K562 (cell line): Measurements from ENCODE around the gene CARD11. TPM values are rescaled to one million over a fixed set of nuclear protein-coding genes. Genes with fewer than 3 reads are reported as not detected.

Experiments
- ATAC-seq: fragments of 200-7000 bp; cut with Tn5 transposase; 3 replicates; pipeline ENCODE4 v1.9.1; 2020; ENCODE audit warnings: moderate library complexity
- BruUV-seq: library from RNA; stranded (reverse); fragments of 400-500 nt; replicated peaks from 2 replicates; lab custom pipeline; 2021; lab: Mats Ljungman, UMichigan
- CTCF ChIA-PET: fragments of 300-600 bp; formaldehyde crosslinking; extraction: SDS; loops from one replicate; lab custom pipeline; 2021; ENCODE audit warnings: low intra/inter-chr PET ratio; lab: Yijun Ruan, JAX
- POLR2A ChIA-PET: fragments of 300-600, 350-650 bp; sonication (Branson Sonifier 250); formaldehyde crosslinking; extraction: SDS; loops from one replicate; lab custom pipeline; 2021; ENCODE audit warnings: antibody characterized with exemption, inconsistent platforms; lab: Yijun Ruan, JAX
- DNase-seq, 4 experiments: peaks; one replicate each; pipeline versions ENCODE4 v3.0.0 to v3.0.0-alpha.2; 2011 to 2018; ENCODE audit warnings: low spot score in 3 of 4, mixed read lengths in 3 of 4; ENCODE audit errors: extremely low read depth in 1 of 4
- FAIRE-seq: peaks from 2 replicates; lab custom pipeline; 2011; peaks lifted over from hg19 to GRCh38; lab: Jason Lieb, UNC
- H2AFZ ChIP-seq: 2 replicates; pipeline ENCODE4 v1.6.0; 2011; ENCODE audit warnings: low read depth, low read length, control low read depth, inconsistent platforms
- H3K27ac ChIP-seq: fragments of 200-600 bp; 3 replicates; pipeline ENCODE4 v1.8.0; 2011; ENCODE audit warnings: low read depth, mild to moderate bottlenecking, control low read depth, inconsistent platforms, low read length, moderate library complexity, mixed read lengths; ENCODE audit errors: extremely low read depth
- H3K27me3 ChIP-seq, 2 experiments: fragments of 300-600 bp in 1 of 2; 2 replicates in 1 of 2; 3 replicates in 1 of 2; pipeline versions ENCODE4 v1.6.0 to v1.8.0; 2011; ENCODE audit warnings: inconsistent platforms in 2 of 2, low read length in 2 of 2, mild to moderate bottlenecking in 1 of 2, mixed read lengths in 1 of 2, moderate library complexity in 1 of 2; ENCODE audit not compliant: control insufficient read depth in 2 of 2, insufficient read depth in 2 of 2
- H3K36me3 ChIP-seq: fragments of 300-600 bp; 3 replicates; pipeline ENCODE4 v1.8.0; 2011; ENCODE audit warnings: mild to moderate bottlenecking, low read length, inconsistent platforms; ENCODE audit not compliant: control insufficient read depth, insufficient read depth
- H3K4me1 ChIP-seq, 2 experiments: fragments of 200-600 bp in 1 of 2; replicated peaks in 1 of 2; 2 replicates in 1 of 2; 3 replicates in 1 of 2; pipeline versions ENCODE4 v1.5.1 to v1.8.0; 2011; ENCODE audit warnings: inconsistent platforms in 2 of 2, low read length in 2 of 2, mild to moderate bottlenecking in 1 of 2, mixed read lengths in 1 of 2, moderate library complexity in 1 of 2; ENCODE audit not compliant: control insufficient read depth in 2 of 2, insufficient read depth in 2 of 2
- H3K4me2 ChIP-seq: 2 replicates; pipeline ENCODE4 v1.6.1; 2011; ENCODE audit warnings: low read length, control low read depth, inconsistent platforms, mixed read lengths; ENCODE audit not compliant: insufficient read depth
- H3K4me3 ChIP-seq: fragments of 200-600 bp; sonication (generic), shearing (Covaris generic); 2 replicates; pipeline ENCODE4 v1.5.1; 2016; ENCODE audit warnings: control low read depth, inconsistent platforms
- H3K79me2 ChIP-seq: fragments of 200-600 bp; 3 replicates; pipeline ENCODE4 v1.8.0; 2011; ENCODE audit warnings: low read length, inconsistent platforms; ENCODE audit not compliant: control insufficient read depth, insufficient read depth
- H3K9ac ChIP-seq, 2 experiments: 2 replicates each; pipeline versions ENCODE4 v1.6.0 to v1.6.1; 2011; ENCODE audit warnings: low read depth in 2 of 2, low read length in 2 of 2, control low read depth in 1 of 2, inconsistent platforms in 1 of 2, mild to moderate bottlenecking in 1 of 2, mixed read lengths in 1 of 2; ENCODE audit not compliant: insufficient read depth in 1 of 2
- H3K9me1 ChIP-seq: one replicate; pipeline ENCODE4 v1.6.0; 2011; ENCODE audit warnings: inconsistent platforms, mild to moderate bottlenecking, low read length, moderate library complexity; ENCODE audit not compliant: control insufficient read depth, insufficient read depth
- H3K9me3 ChIP-seq: replicated peaks from 2 replicates; pipeline ENCODE4 v1.5.1; 2011; ENCODE audit warnings: low read depth, low read length, inconsistent platforms; ENCODE audit not compliant: control insufficient read depth, insufficient read depth
- H4K20me1 ChIP-seq: replicated peaks from 2 replicates; pipeline ENCODE4 v1.6.1; 2011; ENCODE audit warnings: low read length, inconsistent platforms, mixed read lengths; ENCODE audit not compliant: control insufficient read depth, insufficient read depth
- E2F6 ChIP-seq, 2 experiments: IDR thresholded peaks; 2 replicates each; pipeline ENCODE4 v1.6.1; 2011; ENCODE audit warnings: borderline replicate concordance in 1 of 2, control low read depth in 1 of 2, low read depth in 1 of 2, low read length in 1 of 2, mild to moderate bottlenecking in 1 of 2, mixed read lengths in 1 of 2, moderate library complexity in 1 of 2; ENCODE audit not compliant: insufficient read depth in 1 of 2, insufficient read length in 1 of 2, poor library complexity in 1 of 2, severe bottlenecking in 1 of 2; ENCODE audit errors: extremely low read depth in 1 of 2
- KAT7 ChIP-seq: sonication (generic); formaldehyde crosslinking; IDR thresholded peaks from 2 replicates; pipeline ENCODE4 v1.8.0; 2022; ENCODE audit warnings: missing genetic modification reagents, mild to moderate bottlenecking, borderline replicate concordance
- L3MBTL2 ChIP-seq: fragments of 450-650 bp; IDR thresholded peaks from 2 replicates; pipeline ENCODE4 v1.6.1; 2016; ENCODE audit warnings: mild to moderate bottlenecking, moderate library complexity
- MYC ChIP-seq, 2 experiments: fragments of 250-450 bp in 1 of 2; sonication (Bioruptor Pico) in 1 of 2; IDR thresholded peaks; 2 replicates each; pipeline versions ENCODE4 v1.5.1 to v1.6.1; 2012 to 2021; ENCODE audit warnings: low read depth in 2 of 2, borderline replicate concordance in 1 of 2, improper control_type of control experiment in 1 of 2, low read length in 1 of 2, mild to moderate bottlenecking in 1 of 2, moderate library complexity in 1 of 2
- NR2C1 ChIP-seq, 2 experiments: fragments of 450-650 bp; IDR thresholded peaks; 2 replicates each; pipeline ENCODE4 v1.6.1; 2017; ENCODE audit warnings: mild to moderate bottlenecking in 2 of 2, antibody characterized with exemption in 1 of 2, inconsistent platforms in 1 of 2, missing compliant biosample characterization in 1 of 2, missing genetic modification characterization in 1 of 2
- NR2C2 ChIP-seq, 2 experiments: fragments of 200-800 bp in 1 of 2; sonication (Bioruptor generic) in 1 of 2; sonication (generic) in 1 of 2; formaldehyde crosslinking in 1 of 2; IDR thresholded peaks; 2 replicates each; pipeline versions ENCODE4 v1.6.1 to v1.8.0; 2016 to 2022; ENCODE audit warnings: mild to moderate bottlenecking in 1 of 2, missing compliant biosample characterization in 1 of 2, missing genetic modification characterization in 1 of 2, missing genetic modification reagents in 1 of 2
- NR4A1 ChIP-seq, 2 experiments: fragments of 250-450 bp in 1 of 2; fragments of 450-650 bp in 1 of 2; sonication (Bioruptor Pico) in 1 of 2; IDR thresholded peaks; 2 replicates each; pipeline versions ENCODE4 v1.4.0 to v1.6.1; 2016 to 2020; ENCODE audit warnings: mild to moderate bottlenecking in 2 of 2, missing compliant biosample characterization in 1 of 2, missing genetic modification characterization in 1 of 2, moderate library complexity in 1 of 2
- WGBS: fragments of 100-300 bp; shearing (Covaris generic); methylation state at CpG from one replicate; pipeline ENCODE4 v1.1.6; 2016; ENCODE audit warnings: low coverage, mixed read lengths; ENCODE audit not compliant: insufficient coverage; ENCODE audit errors: missing lambda C conversion rate; 5-methylcytosine and 5-hydroxymethylcytosine counted together
- in situ Hi-C: fragments of 300-500 bp; cut with MboI; formaldehyde crosslinking; loops from 4 replicates; pipeline ENCODE4 v1.15.0; 2018; ENCODE audit warnings: inconsistent platforms, mixed read lengths
- intact Hi-C: fragments of 100-400 bp; cut with micrococcal nuclease; formaldehyde crosslinking; loops from 2 replicates; pipeline ENCODE4 v1.14.2; 2022
- polyA plus RNA-seq, 8 experiments: library from polyadenylated mRNA; depleted of rRNA in 4 of 8; stranded (reverse) in 5 of 8; unstranded in 3 of 8; fragments of >200 nt; fragmentation: Nextera tagmentation in 2 of 8; fragmentation: Illumina TruSeq in 1 of 8; extraction: Ambion mirVana in 2 of 8; extraction: Trizol in 1 of 8; gene quantifications; 2 replicates each; pipeline versions ENCODE4 v1.2.1 to v1.2.3, GENCODE V29; 2011 to 2014; ENCODE audit warnings: inconsistent platforms in 1 of 8, missing spikeins in 1 of 8
- total RNA-seq, 7 experiments: library from RNA; depleted of rRNA in 6 of 7; stranded (reverse); fragments of >200 nt in 6 of 7; fragmentation: Illumina TruSeq in 2 of 7; extraction: Trizol in 2 of 7; gene quantifications; 2 replicates each; pipeline versions ENCODE4 v1.2.1 to v1.2.3, GENCODE V29; 2011 to 2021; ENCODE audit warnings: low replicate concordance in 1 of 7
- TF ChIP-seq, protein P1 (sequence below), 3 experiments: IDR thresholded peaks in 2 of 3; conservative IDR thresholded peaks in 1 of 3; 2 replicates each; pipeline ENCODE4 v1.5.1; 2011 to 2012; ENCODE audit warnings: low read length in 3 of 3, mild to moderate bottlenecking in 3 of 3, control low read depth in 2 of 3, improper control_type of control experiment in 1 of 3, inconsistent platforms in 1 of 3, low read depth in 1 of 3, mixed read lengths in 1 of 3, moderate library complexity in 1 of 3; ENCODE audit not compliant: insufficient read depth in 2 of 3
- TF ChIP-seq, protein P2 (sequence below): sonication (generic); formaldehyde crosslinking; IDR thresholded peaks from 2 replicates; pipeline ENCODE4 v1.8.1; 2023; ENCODE audit warnings: mild to moderate bottlenecking, missing genetic modification reagents
- TF ChIP-seq, protein P3 (sequence below): IDR thresholded peaks from 2 replicates; pipeline ENCODE4 v1.6.1; 2011; ENCODE audit warnings: borderline replicate concordance, low read depth, mild to moderate bottlenecking, moderate library complexity, low read length; ENCODE audit not compliant: insufficient read depth, poor library complexity, severe bottlenecking

The CARD11 gene
- total and polyA plus RNA-seq, 9 of the 15 experiments (the other 6 are each of a cell fraction or from before 2014, with no cell fraction given): 0.07 to 12.8 (median 5.7) TPM

- no peak overlapping the region for H3K4me3 ChIP-seq
- H3K4me1 ChIP-seq: peaks cover 0 to 12% of the 10 kb centered on the region in 2 experiments; a peak in 2 of 5 replicates
- in situ Hi-C loops: no loop called here
- TF ChIP-seq, protein P1, sequence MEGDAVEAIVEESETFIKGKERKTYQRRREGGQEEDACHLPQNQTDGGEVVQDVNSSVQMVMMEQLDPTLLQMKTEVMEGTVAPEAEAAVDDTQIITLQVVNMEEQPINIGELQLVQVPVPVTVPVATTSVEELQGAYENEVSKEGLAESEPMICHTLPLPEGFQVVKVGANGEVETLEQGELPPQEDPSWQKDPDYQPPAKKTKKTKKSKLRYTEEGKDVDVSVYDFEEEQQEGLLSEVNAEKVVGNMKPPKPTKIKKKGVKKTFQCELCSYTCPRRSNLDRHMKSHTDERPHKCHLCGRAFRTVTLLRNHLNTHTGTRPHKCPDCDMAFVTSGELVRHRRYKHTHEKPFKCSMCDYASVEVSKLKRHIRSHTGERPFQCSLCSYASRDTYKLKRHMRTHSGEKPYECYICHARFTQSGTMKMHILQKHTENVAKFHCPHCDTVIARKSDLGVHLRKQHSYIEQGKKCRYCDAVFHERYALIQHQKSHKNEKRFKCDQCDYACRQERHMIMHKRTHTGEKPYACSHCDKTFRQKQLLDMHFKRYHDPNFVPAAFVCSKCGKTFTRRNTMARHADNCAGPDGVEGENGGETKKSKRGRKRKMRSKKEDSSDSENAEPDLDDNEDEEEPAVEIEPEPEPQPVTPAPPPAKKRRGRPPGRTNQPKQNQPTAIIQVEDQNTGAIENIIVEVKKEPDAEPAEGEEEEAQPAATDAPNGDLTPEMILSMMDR (IDR thresholded peaks at IDR 0.05 in 2 of 3, conservative IDR thresholded peaks at IDR 0.05 in 1 of 3; ENCODE audit: insufficient read depth in 2 of 3, low read depth in 1 of 3, low read length in 3 of 3): peak in 2 of 3 experiments; percentile 24 to 39; a peak in 3 of 6 replicates
- no peak for TF ChIP-seq NR4A1 (CRISPR knock-in tag; IDR thresholded peaks at IDR 0.05)
- no peak for TF ChIP-seq NR4A1 (tag; IDR thresholded peaks at IDR 0.05)
- TF ChIP-seq NR2C2 (CRISPR knock-in tag; IDR thresholded peaks at IDR 0.05): peak; percentile 83
- peak; percentile 30; the same call in 1 of the 2 replicates for TF ChIP-seq NR2C2 (tag; IDR thresholded peaks at IDR 0.05)
- no peak for TF ChIP-seq KAT7 (CRISPR knock-in tag)
- TF ChIP-seq, protein P2, sequence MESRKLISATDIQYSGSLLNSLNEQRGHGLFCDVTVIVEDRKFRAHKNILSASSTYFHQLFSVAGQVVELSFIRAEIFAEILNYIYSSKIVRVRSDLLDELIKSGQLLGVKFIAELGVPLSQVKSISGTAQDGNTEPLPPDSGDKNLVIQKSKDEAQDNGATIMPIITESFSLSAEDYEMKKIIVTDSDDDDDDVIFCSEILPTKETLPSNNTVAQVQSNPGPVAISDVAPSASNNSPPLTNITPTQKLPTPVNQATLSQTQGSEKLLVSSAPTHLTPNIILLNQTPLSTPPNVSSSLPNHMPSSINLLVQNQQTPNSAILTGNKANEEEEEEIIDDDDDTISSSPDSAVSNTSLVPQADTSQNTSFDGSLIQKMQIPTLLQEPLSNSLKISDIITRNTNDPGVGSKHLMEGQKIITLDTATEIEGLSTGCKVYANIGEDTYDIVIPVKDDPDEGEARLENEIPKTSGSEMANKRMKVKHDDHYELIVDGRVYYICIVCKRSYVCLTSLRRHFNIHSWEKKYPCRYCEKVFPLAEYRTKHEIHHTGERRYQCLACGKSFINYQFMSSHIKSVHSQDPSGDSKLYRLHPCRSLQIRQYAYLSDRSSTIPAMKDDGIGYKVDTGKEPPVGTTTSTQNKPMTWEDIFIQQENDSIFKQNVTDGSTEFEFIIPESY (CRISPR knock-in tag): peak; percentile 81; the same call in 1 of the 2 replicates
- TF ChIP-seq, protein P3, sequence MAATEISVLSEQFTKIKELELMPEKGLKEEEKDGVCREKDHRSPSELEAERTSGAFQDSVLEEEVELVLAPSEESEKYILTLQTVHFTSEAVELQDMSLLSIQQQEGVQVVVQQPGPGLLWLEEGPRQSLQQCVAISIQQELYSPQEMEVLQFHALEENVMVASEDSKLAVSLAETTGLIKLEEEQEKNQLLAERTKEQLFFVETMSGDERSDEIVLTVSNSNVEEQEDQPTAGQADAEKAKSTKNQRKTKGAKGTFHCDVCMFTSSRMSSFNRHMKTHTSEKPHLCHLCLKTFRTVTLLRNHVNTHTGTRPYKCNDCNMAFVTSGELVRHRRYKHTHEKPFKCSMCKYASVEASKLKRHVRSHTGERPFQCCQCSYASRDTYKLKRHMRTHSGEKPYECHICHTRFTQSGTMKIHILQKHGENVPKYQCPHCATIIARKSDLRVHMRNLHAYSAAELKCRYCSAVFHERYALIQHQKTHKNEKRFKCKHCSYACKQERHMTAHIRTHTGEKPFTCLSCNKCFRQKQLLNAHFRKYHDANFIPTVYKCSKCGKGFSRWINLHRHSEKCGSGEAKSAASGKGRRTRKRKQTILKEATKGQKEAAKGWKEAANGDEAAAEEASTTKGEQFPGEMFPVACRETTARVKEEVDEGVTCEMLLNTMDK: peak; percentile 34
- 0 out of 2 replicates have a peak, but pooled peaks have one; percentile 14 for TF ChIP-seq L3MBTL2
- 0 out of 2 replicates have a peak, but pooled peaks have one; percentile 58 for TF ChIP-seq MYC (IDR thresholded peaks at IDR 0.05; ENCODE audit: low read depth, low read length)
- TF ChIP-seq MYC (CRISPR knock-in tag; IDR thresholded peaks at IDR 0.05; ENCODE audit: borderline replicate concordance, low read depth): no peak
- TF ChIP-seq E2F6 (IDR thresholded peaks at IDR 0.05; ENCODE audit: borderline replicate concordance in 1 of 2, extremely low read depth in 1 of 2, insufficient read depth in 1 of 2, insufficient read length in 1 of 2, low read depth in 1 of 2, low read length in 1 of 2, poor library complexity in 1 of 2, severe bottlenecking in 1 of 2): peak in 1 of 2 experiments; percentile 21
- peak; percentile 85 for TF ChIP-seq NR2C1 (IDR thresholded peaks at IDR 0.05)
- peak; percentile 83 for TF ChIP-seq NR2C1 (tag; IDR thresholded peaks at IDR 0.05)
- DNase-seq (no peak), FAIRE-seq (no peak), ATAC-seq (peak; percentile 65)
- peaks cover 0 to 11% of the 10 kb centered on the region in 2 experiments; a peak in 2 of 5 replicates for H3K27me3 ChIP-seq
- H3K9me3 ChIP-seq: no peaks in the 10 kb centered on the region
- no peak overlapping the region for H3K27ac ChIP-seq
- no peaks in the 10 kb centered on the region for H3K9me1 ChIP-seq
- no peak overlapping the region for H3K9ac ChIP-seq
- intact Hi-C loops: no loop called here
- 57% methylated on average over 13 of the region's 13 CpGs for WGBS
- BruUV-seq: no TSS peak
- no peaks in the 10 kb centered on the region for H3K36me3 ChIP-seq
- H3K4me2 ChIP-seq: no peak overlapping the region
- H4K20me1 ChIP-seq: no peaks in the 10 kb centered on the region
- ChIA-PET POLR2A (no interaction called here), CTCF (no interaction called here)
- H2AFZ ChIP-seq: 0 out of 2 replicates have a peak overlapping the region, but pooled peaks have one; percentile 45
- no peaks in the 10 kb centered on the region for H3K79me2 ChIP-seq
Measured at GRCh38 chr7:2897023-2897422, 146.6 kb downstream of the CARD11 start.
